ENCODE measurements around the gene KRT84.

The KRT84 gene

DNA sequence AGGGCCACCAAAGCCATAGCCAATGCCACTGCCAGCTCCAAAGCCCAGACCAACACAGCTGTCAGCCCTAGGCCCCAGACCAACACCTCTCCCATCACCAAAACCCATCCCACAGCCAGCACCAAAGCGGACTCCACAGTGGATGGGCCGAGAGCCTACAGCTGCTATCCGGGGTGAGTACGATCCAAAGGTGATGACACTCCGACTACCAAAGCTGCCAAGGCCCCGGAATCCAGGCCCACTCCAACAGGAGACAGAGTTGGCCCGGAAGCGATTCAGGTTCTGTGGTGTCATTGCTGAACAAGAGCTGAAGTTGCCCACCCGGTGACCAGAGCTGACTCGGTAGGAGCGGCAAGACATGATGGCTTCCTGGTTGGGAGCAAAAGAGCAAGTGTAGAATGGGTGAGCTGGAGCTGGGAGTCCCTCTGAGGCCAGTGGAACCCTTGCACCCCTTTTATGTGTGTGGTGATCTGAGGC lies at the start of gene KRT84:
Gene KRT84, minus strand, starts transcription at position 427 of the 477 bp plus-strand sequence. Its CDS starts 67 bp downstream, at position 360.
- DNase-seq (ENCODE audit: low read depth, low spot score): no peak

DNA sequence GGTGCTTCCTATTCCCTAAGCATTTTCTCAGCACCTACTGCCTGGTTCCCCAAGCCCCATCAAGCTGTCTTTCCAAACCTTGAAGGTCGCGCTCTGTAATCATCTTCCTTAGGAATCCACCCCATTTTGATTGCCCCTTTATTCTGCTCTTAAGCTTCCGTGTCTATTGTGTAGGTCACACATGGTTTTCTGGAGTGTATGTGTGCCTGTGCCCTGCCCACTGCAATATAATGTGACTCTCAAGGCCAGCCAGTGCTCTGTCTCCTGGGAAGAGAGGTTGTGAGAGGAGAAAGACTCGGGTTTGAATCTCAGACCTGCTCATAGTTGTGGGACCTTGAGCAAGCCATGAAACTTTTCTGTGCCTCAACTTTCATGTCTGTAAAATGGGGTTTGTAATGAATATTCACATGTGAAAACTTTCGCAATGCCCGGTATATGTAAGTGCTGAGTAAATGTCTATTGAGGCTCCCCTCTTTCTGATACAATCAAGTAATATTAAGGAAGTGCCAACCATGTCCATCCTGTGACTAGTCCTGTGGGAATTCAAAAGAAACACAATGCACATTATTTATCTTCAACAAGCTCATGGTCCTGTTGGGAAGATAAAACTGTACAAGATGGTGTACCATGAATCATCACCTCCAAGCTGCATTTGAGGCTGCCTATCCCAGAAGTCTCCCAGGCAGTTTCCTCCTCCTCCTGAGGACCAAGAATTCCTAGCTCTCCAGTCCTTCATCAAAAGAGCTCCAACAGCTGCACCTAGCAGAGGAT lies 49.5 kb upstream of the KRT84 start:
- no peak for DNase-seq (ENCODE audit: low read depth, low spot score)

DNA sequence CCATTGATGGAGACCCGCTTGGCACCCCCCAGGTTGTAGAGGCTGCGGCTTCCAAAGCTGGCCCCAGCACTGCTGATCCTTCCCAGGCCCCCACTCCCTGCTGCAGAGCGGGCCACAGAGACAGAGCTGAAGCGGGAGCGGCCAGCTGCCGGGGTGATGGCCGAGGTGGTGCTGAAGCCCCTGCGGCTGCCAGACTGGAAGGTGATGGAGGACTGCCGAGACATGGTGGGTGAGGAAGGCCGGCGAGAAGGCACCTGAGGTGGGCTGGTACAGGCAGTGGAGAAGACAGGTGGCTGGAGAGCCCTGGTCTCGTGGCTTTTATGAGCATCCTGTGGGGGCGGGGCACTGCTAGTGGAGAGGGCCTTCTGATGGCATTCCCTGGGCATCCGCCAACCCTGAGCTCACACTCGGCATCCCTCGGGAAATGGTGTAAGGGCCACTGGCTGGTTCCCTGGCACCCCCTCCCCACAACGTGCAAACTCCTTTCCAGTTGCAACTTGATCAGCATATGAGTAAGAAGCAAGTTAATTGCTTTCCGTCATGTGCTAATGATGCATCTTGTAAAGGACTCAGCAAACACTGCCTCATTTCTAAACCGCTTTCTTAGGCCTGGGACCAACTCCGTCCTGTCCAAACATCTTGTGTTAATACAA lies 48.8 kb upstream of the KRT84 start, which contains the start of gene KRT75:
Gene KRT75, minus strand, starts transcription at position 291 of the 653 bp plus-strand sequence. Its CDS starts 67 bp downstream, at position 224.
- no peak for DNase-seq (ENCODE audit: low read depth, low spot score)

- no peak for DNase-seq (ENCODE audit: low read depth, low spot score)
Observed at GRCh38 chr12:52433501-52434080, 48.1 kb upstream of the KRT84 start.

- DNase-seq (ENCODE audit: low read depth, low spot score): no peak
Observed at GRCh38 chr12:52432559-52433207, 47.2 kb upstream of the KRT84 start.

DNA sequence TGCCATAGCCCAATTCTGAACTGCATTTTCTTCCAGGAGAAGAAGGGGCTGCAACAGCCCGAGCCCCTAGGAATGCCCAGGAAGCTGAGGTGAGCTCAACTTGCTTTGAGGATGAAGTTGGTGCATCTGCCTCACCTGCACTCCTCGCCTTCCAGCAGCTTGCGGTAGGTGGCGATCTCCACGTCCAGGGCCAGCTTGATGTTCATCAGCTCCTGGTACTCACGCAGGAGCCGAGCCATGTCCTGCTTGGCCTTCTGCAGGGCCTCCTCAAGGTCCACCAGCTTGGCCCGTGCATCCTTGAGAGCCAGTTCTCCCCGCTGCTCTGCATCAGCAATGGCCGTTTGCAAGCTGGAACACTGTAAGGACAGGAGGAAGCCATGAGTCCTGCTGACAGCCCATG lies 42.7 kb upstream of the KRT84 start:
- DNase-seq (ENCODE audit: low read depth, low spot score): no peak

DNA sequence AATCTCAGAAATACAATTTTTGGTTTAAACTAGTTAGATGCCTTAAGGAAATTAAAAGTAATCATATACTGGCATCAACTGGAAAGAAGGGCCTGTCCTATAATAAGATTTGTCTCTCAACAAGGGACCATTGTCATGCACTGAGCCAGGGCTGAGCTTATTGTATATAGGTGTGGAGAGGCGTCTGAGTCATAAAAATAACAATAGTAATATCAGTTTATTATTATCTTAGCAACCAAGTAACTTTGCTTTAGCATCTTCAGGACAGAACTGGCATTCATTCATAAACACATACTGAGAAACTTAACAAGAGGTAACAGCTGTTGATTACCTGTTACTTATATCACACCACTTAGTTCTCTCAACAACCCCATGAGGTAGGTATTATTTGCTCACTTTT lies 41.6 kb upstream of the KRT84 start:
- no peak for DNase-seq (ENCODE audit: low read depth, low spot score)

DNA sequence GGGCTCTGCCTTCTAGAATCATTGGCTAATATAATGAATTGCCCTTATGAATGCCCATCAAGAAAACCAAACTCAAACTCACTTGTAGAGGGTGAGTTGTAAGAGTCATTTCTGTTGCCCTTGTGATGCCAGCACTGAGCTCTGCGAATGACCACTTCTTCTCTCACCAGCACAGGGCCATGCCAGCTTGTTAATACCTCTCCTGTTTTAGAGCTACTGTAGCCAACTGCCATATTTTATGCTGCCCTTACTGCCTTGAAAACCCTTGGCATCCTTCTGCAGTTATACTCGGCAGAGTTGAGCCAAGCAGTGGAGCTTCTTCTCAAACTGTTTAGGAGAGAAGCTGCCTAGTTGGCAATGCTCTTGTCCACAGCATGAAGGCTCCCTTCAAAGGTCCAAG lies 40.6 kb upstream of the KRT84 start:
- DNase-seq (ENCODE audit: low read depth, low spot score): no peak

- no peak for DNase-seq (ENCODE audit: low read depth, low spot score)
Observed at GRCh38 chr12:52425466-52425865, 40.0 kb upstream of the KRT84 start.

- no peak for DNase-seq (ENCODE audit: low read depth, low spot score)
Observed at GRCh38 chr12:52423661-52424500, 38.4 kb upstream of the KRT84 start.

GRCh38 chr12:52423035-52423434 lies 37.6 kb upstream of the KRT84 start:
- no peak for DNase-seq (ENCODE audit: low read depth, low spot score)

DNA sequence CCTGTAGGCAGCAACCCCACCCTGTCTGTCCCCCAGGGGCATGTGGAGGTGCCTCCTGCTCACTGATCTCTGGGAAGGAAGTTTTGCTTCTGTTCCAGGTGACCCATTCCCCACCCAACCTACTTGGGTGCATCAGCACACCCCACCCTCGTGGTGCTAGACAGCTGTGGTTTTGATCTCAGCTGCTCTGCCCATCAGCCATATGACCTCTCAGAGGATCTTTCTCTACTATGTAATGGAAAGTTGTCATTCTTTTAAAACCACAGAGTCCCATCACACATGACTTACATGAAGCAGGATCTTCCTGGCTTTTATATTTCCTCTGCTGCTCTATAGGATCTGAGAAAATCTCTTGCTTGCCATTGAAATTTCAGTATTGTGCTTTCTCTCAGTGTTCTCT lies 34.2 kb upstream of the KRT84 start:
- no peak for DNase-seq (ENCODE audit: low read depth, low spot score)

DNA sequence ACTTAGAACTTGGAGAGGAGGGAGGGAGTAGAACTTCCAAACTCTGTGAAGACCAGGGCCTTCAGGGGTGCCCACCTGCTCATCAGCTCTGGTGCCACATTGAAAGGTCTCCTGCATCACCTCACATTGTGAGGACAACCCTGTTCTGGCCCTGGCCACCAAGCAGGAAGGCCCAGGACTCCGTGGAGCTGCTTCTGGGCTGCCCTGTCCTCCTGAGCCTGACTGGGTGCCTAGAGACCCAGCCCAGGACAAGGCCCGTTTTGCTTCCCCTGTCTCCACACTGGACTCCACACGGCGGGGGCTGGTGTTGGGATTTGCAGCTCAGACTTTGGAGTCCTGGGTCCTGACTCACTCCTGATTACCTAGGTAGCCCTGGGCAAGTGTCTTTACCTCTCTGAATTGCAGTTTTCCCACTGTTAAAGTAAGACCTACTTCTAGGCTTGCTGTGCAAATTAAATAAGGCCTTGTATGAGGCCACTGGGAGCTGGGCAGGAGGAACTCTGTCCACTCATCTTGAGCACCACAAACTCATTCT lies 33.2 kb upstream of the KRT84 start:
- no peak for DNase-seq (ENCODE audit: low read depth, low spot score)

- DNase-seq (ENCODE audit: low read depth, low spot score): no peak
Observed at GRCh38 chr12:52417740-52418139, 32.3 kb upstream of the KRT84 start.

DNA sequence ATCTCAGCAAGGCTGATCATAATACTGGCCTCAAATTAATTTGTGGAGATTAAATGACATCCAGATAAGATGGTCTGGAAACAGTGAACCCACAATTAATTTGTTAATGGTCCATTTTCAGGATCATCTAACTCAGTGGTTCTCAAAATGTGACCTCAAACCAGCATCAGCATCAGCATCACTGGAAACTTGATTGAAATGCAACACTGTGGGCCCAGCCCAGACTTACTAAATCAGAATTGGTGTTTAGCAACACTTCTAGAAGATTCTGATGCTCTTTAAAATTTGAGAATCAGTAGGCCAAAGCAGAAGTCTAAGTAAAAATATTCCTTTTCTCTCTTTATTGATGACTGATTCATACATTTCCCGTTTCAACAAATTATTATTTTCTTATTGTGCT lies 31.3 kb upstream of the KRT84 start:
- DNase-seq (ENCODE audit: low read depth, low spot score): no peak

GRCh38 chr12:52415870-52416750 lies 30.7 kb upstream of the KRT84 start:
- DNase-seq (ENCODE audit: low read depth, low spot score): no peak

DNA sequence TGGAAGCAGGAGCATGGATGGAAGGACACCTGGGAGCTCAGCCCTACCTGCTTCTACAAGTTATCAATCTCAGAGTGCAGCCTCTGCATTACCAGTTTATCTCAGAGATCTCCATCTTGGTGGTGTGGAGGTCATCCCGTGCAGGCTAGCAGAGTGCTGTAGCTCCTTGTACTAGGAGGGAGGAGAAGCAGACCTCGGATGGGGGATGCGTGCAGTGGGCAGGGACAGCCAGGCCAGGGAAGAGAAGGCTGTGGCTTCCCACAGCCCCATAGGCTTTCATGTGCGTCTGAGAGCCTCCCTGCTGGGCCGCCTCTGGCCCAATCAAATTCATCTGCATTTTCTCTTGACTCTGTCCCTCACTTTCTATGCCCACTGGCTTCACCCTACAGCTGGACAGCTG lies 29.5 kb upstream of the KRT84 start:
- DNase-seq (ENCODE audit: low read depth, low spot score): no peak

DNA sequence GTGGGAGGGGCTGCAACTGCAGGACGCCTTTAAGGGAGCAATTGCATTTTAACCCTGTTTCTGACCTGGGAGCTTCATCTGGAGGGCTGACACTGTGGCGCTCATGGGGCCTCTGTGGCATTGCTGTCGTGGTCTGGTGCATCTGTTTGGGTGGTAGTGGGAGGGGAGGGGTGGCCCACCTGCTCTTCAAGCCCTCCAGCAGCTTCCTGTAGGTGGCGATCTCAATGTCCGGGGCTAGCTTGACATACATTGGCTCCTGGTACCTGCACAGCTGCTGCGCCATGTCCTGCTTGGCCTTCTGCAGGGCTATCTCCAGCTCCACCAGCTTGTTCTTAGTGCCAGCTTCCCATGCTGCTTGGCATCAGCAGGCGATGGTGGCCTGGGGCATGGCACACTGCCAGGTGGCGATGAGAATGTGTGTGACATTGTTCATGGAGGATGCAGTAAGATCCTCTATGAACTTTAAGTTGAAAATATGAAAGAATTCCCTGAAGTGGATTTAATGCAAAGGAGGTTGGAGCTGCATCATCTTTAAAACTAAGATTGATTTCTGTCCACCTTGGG lies 28.4 kb upstream of the KRT84 start:
- DNase-seq (ENCODE audit: low read depth, low spot score): no peak

DNA sequence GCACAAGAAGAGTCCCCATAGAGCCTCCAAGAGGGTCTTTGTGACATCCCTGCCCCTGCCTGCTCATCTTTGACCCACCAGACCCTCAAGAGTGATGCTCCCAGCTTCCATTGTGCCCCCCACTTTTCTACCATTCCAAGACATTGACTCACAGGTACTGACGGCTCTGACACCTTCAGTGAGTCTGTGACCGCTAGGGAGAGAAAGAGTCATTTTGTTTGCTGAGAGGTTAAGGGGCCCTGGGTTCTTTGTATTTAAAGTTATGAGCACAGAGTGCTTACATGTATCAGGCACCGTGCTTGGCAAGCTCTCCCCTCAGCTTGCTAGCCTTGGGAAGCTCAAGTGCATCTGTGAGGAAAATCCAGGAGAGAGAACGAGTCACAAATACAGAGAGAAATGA lies 27.8 kb upstream of the KRT84 start:
- no peak for DNase-seq (ENCODE audit: low read depth, low spot score)

DNA sequence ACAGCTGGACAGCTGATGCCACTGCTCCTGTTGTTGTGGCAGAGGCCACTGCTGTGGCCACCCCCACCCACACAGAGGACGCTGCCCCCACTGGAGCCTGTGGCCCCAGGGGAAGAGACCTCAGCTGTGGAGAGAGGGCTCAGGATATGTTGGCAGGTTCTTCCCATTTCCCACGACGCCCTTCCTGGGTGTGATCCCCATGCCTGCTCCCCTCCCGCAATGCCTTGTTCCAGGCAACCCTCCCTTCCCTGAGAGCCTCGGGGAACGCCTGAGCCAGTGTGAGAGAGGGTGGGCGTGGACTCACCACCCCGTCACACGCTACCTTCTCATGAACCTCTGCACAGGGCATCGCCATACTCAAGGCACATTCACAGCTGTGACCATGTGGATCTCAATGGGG lies 26.4 kb upstream of the KRT84 start:
- DNase-seq (ENCODE audit: low read depth, low spot score): no peak
